Ecto neural progenitor cell (in vitro differentiated cells): ENCODE measurements around the gene TMEM212.
"Not testable (repeated sequence)": the region's sequence is repeated elsewhere in the genome, so short reads cannot be mapped to it uniquely, and the experiment has no call there.

ENCODE experiments used
- DNase-seq: peaks from one replicate; pipeline ENCODE4 v3.0.0-alpha.2; 2018; ENCODE audit warnings: low spot score

Gene TMEM212

GRCh38 chr3:171892457-171892856 lies 49.3 kb downstream of the TMEM212 start:
- no peak for DNase-seq

GRCh38 chr3:171895291-171895690 lies 52.1 kb downstream of the TMEM212 start:
- no peak for DNase-seq

- DNase-seq: no peak
These were observed 52.8 kb downstream of the TMEM212 start for GRCh38 chr3:171895900-171896299.

- no peak for DNase-seq
These were observed 53.2 kb downstream of the TMEM212 start for GRCh38 chr3:171896316-171896715.

- no peak for DNase-seq
These were observed 55.0 kb downstream of the TMEM212 start for GRCh38 chr3:171898192-171898591.

- no peak for DNase-seq
These were observed 57.3 kb downstream of the TMEM212 start for GRCh38 chr3:171900446-171900845.

GRCh38 chr3:171901615-171902312 lies 58.6 kb downstream of the TMEM212 start:
- DNase-seq: no peak

- DNase-seq: no peak
These were observed 61.7 kb downstream of the TMEM212 start for GRCh38 chr3:171904829-171905228.

GRCh38 chr3:171906503-171906902 lies 63.4 kb downstream of the TMEM212 start:
- not testable (repeated sequence) for DNase-seq

GRCh38 chr3:171906951-171907676 lies 64.0 kb downstream of the TMEM212 start:
- no peak for DNase-seq

- DNase-seq: no peak
These were observed 64.6 kb downstream of the TMEM212 start for GRCh38 chr3:171907761-171908160.

GRCh38 chr3:171908731-171909130 lies 65.6 kb downstream of the TMEM212 start:
- no peak for DNase-seq
